Adrenal gland (tissue), 12 donors: ENCODE data around the gene NDUFA8. TPM values are rescaled to one million over a fixed set of nuclear protein-coding genes. Genes with fewer than 3 reads are reported as not detected.

Experiments used
- DNase-seq, 7 donors: peaks; one replicate each; pipeline ENCODE4 v3.0.0-alpha.2; 2019 to 2020
- H3K27ac ChIP-seq, 5 donors: fragments of 200-600 bp; sonication (generic) in 4 of 5; 1 replicate in 3 of 5; 2 replicates in 2 of 5; pipeline versions ENCODE4 v1.5.1 to v1.8.0; 2016 to 2020; ENCODE audit warnings: mild to moderate bottlenecking in 1 of 5
- H3K27me3 ChIP-seq: fragments of 200-600 bp; 2 replicates; pipeline ENCODE4 v1.8.0; 2021
- H3K36me3 ChIP-seq, 2 donors: fragments of 200-600 bp; replicated peaks in 1 of 2; 1 replicate in 1 of 2; 2 replicates in 1 of 2; pipeline versions ENCODE4 v1.5.1 to v1.8.0; 2018 to 2022
- H3K4me1 ChIP-seq, 2 donors: fragments of 200-600 bp; replicated peaks in 1 of 2; 1 replicate in 1 of 2; 2 replicates in 1 of 2; pipeline versions ENCODE4 v1.5.1 to v1.8.0; 2018 to 2021
- H3K4me3 ChIP-seq, 4 donors: fragments of 200-600 bp; sonication (generic) in 3 of 4; one replicate each; pipeline ENCODE4 v1.5.1; 2016 to 2018
- H3K9me3 ChIP-seq, 3 donors: fragments of 200-600 bp; sonication (generic) in 1 of 3; replicated peaks in 1 of 3; 1 replicate in 2 of 3; 2 replicates in 1 of 3; pipeline versions ENCODE4 v1.5.1 to v1.8.0; 2016 to 2021
- CTCF ChIP-seq, 6 experiments: fragments of 450-650 bp in 4 of 6; fragments of 200-600 bp in 2 of 6; sonication (generic) in 1 of 6; IDR thresholded peaks; 1 replicate in 5 of 6; 2 replicates in 1 of 6; pipeline versions ENCODE4 v1.5.1 to v1.8.0; 2016 to 2021; ENCODE audit warnings: antibody characterized with exemption in 6 of 6, mild to moderate bottlenecking in 2 of 6, moderate library complexity in 1 of 6
- POLR2A ChIP-seq, 2 donors: fragments of 450-650 bp; IDR thresholded peaks; one replicate each; pipeline ENCODE4 v1.6.1; 2017; ENCODE audit warnings: antibody characterized with exemption in 2 of 2, mild to moderate bottlenecking in 2 of 2, moderate library complexity in 1 of 2
- WGBS, 4 donors: extraction: QIAGEN DNeasy Blood & Tissue Kit in 2 of 4; methylation state at CpG; one replicate each; pipeline versions ENCODE4 v1.1.5 to v1.1.7; 2013 to 2017; 5-methylcytosine and 5-hydroxymethylcytosine counted together
- intact Hi-C, 2 donors: fragments of 100-400 bp; cut with DNase I; formaldehyde crosslinking; loops; one replicate each; pipeline versions ENCODE4 v1.14.1 to v1.15.0; 2022 to 2023
- polyA plus RNA-seq, 3 donors: library from polyadenylated mRNA; stranded (reverse); fragments of 200-250 nt in 2 of 3; fragments of 350-450 nt in 1 of 3; fragmentation: Illumina TruSeq in 1 of 3; extraction: RNeasy Lipid Tissue Mini Kit (QIAGEN cat#74804) in 1 of 3; gene quantifications; one replicate each; pipeline ENCODE4 v1.2.3, GENCODE V29; 2013 to 2014
- total RNA-seq, 9 donors: library from RNA; depleted of rRNA in 4 of 9; stranded (reverse); fragments of >200 nt in 4 of 9; fragments of 120-200 nt in 1 of 9; fragmentation: NEBNext Ultra II Directional in 1 of 9; extraction: Animal tissue kit (Norgen Biotek cat#: 25700) in 1 of 9; gene quantifications; one replicate each; pipeline versions ENCODE4 v1.1.0 to v1.2.4, GENCODE V29; 2013 to 2023
- donor health status: healthy with polysubstance abuse.
- donor health status: Bipolar disorder and iron deficiency.
- donor health status: DM: yes; HTN: yes; CAD: no.
- donor health status: DM: no; HTN: no; CAD: no.
- donor health status: DM: no; HTN: no; CAD: no.
- donor health status: DM: yes; HTN: yes; CAD: no.

Gene NDUFA8
- total and polyA plus RNA-seq, 12 donors = 34.5 to 182 (median 70.8) TPM

- Histone ChIP-seq H3K36me3 (no peaks in the 10 kb centered on the region), H3K4me3 (no peak overlapping the region), H3K9me3 (no peaks in the 10 kb centered on the region), H3K27me3 (peaks cover 5% of the 10 kb centered on the region), H3K27ac (no peak overlapping the region), H3K4me1 (no peaks in the 10 kb centered on the region)
- TF ChIP-seq CTCF (IDR thresholded peaks at IDR 0.05) (no peak), POLR2A (IDR thresholded peaks at IDR 0.05) (no peak)
- DNase-seq = no peak
- WGBS, 4 donors = 75 to 89% (median 87%) methylated on average over 1 to 2 of the region's 2 CpGs
- intact Hi-C loops = no loop called here
Measured at GRCh38 chr9:122179690-122180074, 20.1 kb upstream of the NDUFA8 start.

GRCh38 chr9:122179054-122179689, 19.6 kb upstream of the NDUFA8 start:
- no peak for TF ChIP-seq POLR2A (IDR thresholded peaks at IDR 0.05)
- Histone ChIP-seq H3K4me1 (no peaks in the 10 kb centered on the region), H3K9me3 (no peaks in the 10 kb centered on the region), H3K27ac (no peak overlapping the region), H3K36me3 (no peaks in the 10 kb centered on the region), H3K27me3 (peaks cover 10% of the 10 kb centered on the region), H3K4me3 (no peak overlapping the region)
- intact Hi-C loops = no loop called here
- DNase-seq = no peak
- 76 to 82% (median 80%) methylated on average over 5 of the region's 5 CpGs for WGBS, 4 donors

GRCh38 chr9:122176916-122177315, 17.3 kb upstream of the NDUFA8 start:
- Histone ChIP-seq H3K27ac (no peak overlapping the region), H3K4me3 (no peak overlapping the region), H3K27me3 (peaks cover 12% of the 10 kb centered on the region), H3K4me1 (no peaks in the 10 kb centered on the region), H3K36me3 (no peaks in the 10 kb centered on the region), H3K9me3 (no peaks in the 10 kb centered on the region)
- intact Hi-C loops = no loop called here
- WGBS, 4 donors = 56 to 85% (median 83%) methylated on average over 2 of the region's 2 CpGs
- no peak for TF ChIP-seq CTCF (IDR thresholded peaks at IDR 0.05)
- no peak for TF ChIP-seq POLR2A (IDR thresholded peaks at IDR 0.05)
- no peak for DNase-seq

- no peak overlapping the region for H3K4me3 ChIP-seq
- no peaks in the 10 kb centered on the region for H3K9me3 ChIP-seq
- no peak for DNase-seq
- H3K27ac ChIP-seq = no peak overlapping the region
- intact Hi-C loops = no loop called here
- peaks cover 9% of the 10 kb centered on the region for H3K27me3 ChIP-seq
- 73 to 87% (median 84%) methylated on average over 3 of the region's 3 CpGs for WGBS, 4 donors
- TF ChIP-seq CTCF (IDR thresholded peaks at IDR 0.05) = no peak
- no peak for TF ChIP-seq POLR2A (IDR thresholded peaks at IDR 0.05)
- no peaks in the 10 kb centered on the region for H3K4me1 ChIP-seq
- no peaks in the 10 kb centered on the region for H3K36me3 ChIP-seq
Measured at GRCh38 chr9:122173670-122174069, 14.1 kb upstream of the NDUFA8 start.

GRCh38 chr9:122172131-122172530, 12.6 kb upstream of the NDUFA8 start:
- Histone ChIP-seq H3K4me1 (no peaks in the 10 kb centered on the region), H3K27ac (no peak overlapping the region), H3K36me3 (no peaks in the 10 kb centered on the region), H3K9me3 (no peaks in the 10 kb centered on the region), H3K27me3 (peaks cover 9% of the 10 kb centered on the region), H3K4me3 (no peak overlapping the region)
- intact Hi-C loops = no loop called here
- DNase-seq = no peak
- WGBS, 4 donors = 87 to 97% (median 91%) methylated on average over 7 of the region's 7 CpGs
- TF ChIP-seq POLR2A (IDR thresholded peaks at IDR 0.05) (no peak), CTCF (IDR thresholded peaks at IDR 0.05) (no peak)
